H7 (cell line): ENCODE data around the gene MT4. TPM values are rescaled to one million over a fixed set of nuclear protein-coding genes. Genes with fewer than 3 reads are reported as not detected.

Source experiments
- DNase-seq: peaks from one replicate; pipeline ENCODE4 v3.0.0; 2012
- H3K27me3 ChIP-seq: 2 replicates; pipeline ENCODE4 v1.6.0; 2011; ENCODE audit warnings: mild to moderate bottlenecking, low read length; ENCODE audit not compliant: control insufficient read depth, insufficient read depth
- H3K36me3 ChIP-seq: replicated peaks from 2 replicates; pipeline ENCODE4 v1.5.1; 2011; ENCODE audit warnings: low read length; ENCODE audit not compliant: control insufficient read depth, insufficient read depth
- H3K4me3 ChIP-seq: 2 replicates; pipeline ENCODE4 v1.5.1; 2011; ENCODE audit warnings: low read depth, mild to moderate bottlenecking, control low read depth, low read length, moderate library complexity; ENCODE audit not compliant: insufficient read depth
- total RNA-seq: library from RNA; depleted of rRNA; stranded (reverse); fragments of >200 nt; shearing (Covaris generic); gene quantifications from 2 replicates; pipeline ENCODE4 v1.2.3, GENCODE V29; 2014; rRNA removed

The MT4 gene
- total RNA-seq, 1 experiment from 2014 or later, result not detected

DNA sequence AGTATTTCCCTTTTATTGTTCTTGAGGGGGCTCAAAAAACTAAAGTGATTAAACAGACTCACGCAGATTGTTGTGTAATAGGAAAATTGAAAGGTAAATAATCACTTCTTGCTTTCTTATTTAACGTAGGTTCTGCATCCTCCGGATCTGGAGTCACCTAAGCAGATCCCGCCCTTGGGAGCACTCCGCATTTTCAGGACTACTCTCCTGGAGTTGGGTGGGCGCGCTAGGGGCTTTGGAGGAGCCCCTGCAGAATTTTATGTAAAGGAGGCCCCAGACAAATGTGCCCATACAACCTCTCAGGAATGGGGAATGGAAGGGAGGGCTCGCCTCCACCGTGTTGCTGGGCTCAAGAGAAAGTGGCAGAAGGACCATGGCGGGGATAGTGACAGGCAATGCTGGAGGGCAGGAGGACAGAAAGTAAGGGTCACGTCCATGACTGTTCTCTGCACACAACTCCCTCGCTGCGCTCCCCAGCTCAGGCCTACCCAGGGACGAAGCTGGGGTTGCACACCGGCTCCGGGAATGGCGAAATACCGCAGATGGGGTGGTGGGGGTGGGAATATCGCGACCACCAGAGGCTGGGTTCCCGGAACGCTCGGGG is 51.8 kb downstream of the MT4 start:
- no peak for DNase-seq
- Histone ChIP-seq H3K36me3 (no peaks in the 10 kb centered on the region), H3K4me3 (peak overlapping the region; percentile 53), H3K27me3 (peaks cover 50% of the 10 kb centered on the region)

DNA sequence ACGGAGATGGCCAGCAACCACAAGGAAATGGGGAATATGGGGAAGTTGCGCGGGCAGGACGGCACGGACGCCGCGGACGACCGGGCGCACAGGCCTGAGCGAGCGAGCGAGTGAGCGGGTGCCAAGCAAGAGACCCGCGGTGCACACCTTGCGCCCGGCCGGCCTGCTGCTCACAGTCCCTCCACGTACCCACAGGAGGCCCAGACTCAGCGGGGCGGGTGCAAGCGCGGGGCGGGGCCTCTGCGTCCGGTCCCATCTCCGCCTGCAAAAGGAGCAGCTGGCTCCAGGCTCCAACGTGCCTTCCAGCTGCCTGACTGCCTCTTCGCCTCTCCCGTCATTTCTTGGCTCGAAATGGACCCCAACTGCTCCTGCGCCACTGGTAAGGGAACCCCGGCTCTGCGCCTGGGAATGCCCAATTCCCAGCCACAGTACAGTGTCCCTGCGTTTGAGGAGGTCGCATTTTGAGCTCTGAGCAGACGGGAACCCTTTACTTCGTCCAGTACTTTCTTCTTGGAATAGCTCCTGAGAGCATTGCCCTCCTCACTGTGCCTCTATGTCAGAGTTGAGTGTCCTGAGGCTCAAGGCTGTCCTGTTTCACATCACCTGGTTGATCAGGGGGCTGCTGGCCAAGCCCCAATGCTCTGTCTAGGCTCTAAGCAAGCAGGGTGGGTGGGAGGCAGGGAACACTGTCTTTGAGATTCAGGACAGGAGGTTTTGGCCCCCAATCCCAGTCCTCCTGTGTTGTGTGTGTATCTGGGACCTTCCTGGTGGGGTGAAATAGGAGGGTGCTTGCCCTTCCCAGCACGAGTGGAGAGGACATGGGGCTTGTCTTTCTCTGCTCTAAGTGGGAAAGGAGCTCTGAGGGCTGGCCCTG is 52.6 kb downstream of the MT4 start:
- peak; percentile 74 for DNase-seq

DNA sequence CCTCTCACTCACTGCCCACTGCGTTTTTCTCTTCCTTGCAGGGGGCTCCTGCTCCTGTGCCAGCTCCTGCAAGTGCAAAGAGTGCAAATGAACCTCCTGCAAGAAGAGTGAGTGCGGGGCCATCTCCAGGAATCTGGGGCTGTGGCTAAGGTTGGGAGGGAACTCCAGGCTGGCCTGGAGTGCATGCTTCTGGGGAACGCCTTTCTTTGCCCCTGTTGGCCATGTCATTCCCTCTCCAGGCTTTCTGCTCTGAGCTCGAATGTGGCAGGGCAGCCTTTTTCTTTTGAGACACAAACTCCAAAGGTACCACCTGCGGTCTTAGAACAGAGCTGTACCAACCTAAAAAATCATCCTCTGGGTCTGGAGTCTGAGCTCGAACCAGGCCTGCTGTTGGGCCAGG is 53.3 kb downstream of the MT4 start:
- H3K27me3 ChIP-seq, result peaks cover 54% of the 10 kb centered on the region
- no peak for DNase-seq
- H3K4me3 ChIP-seq, result no peak overlapping the region
- H3K36me3 ChIP-seq, result no peaks in the 10 kb centered on the region

More for the DNA sequence above, 52.6 kb downstream of the MT4 start:
- Histone ChIP-seq H3K27me3 (peaks cover 50% of the 10 kb centered on the region), H3K36me3 (no peaks in the 10 kb centered on the region), H3K4me3 (peak overlapping the region; percentile 53)

Other genes with a start within 250 kb of the MT4 start
- gene AMFR, start 139.5 kb upstream of the MT4 start, total RNA-seq, result 83.1 and 91.1 TPM in 2 replicates
- gene NUDT21, start 113.7 kb upstream of the MT4 start, total RNA-seq, result 158 and 160 TPM in 2 replicates
- 70.2 and 74.1 TPM in 2 replicates for gene OGFOD1, start 113.5 kb upstream of the MT4 start, total RNA-seq
- 22.2 and 38.8 TPM in 2 replicates for gene BBS2, start 45.0 kb upstream of the MT4 start, total RNA-seq
- 0.31 TPM in 1 of 2 replicates, not detected in the other for gene MT3, start 24.5 kb downstream of the MT4 start, total RNA-seq
- 31.9 and 36.9 TPM in 2 replicates for gene MT2A, start 43.5 kb downstream of the MT4 start, total RNA-seq
- 22.3 and 35.8 TPM in 2 replicates for gene MT1E, start 60.7 kb downstream of the MT4 start, total RNA-seq
- 0.80 and 0.81 TPM in 2 replicates for gene MT1M, start 67.6 kb downstream of the MT4 start, total RNA-seq
- gene MT1A, start 73.6 kb downstream of the MT4 start, total RNA-seq, result 1.1 TPM in 1 of 2 replicates, not detected in the other
- not detected in 2 replicates for gene MT1B, start 86.8 kb downstream of the MT4 start, total RNA-seq
- 11.8 and 13.4 TPM in 2 replicates for gene MT1F, start 92.9 kb downstream of the MT4 start, total RNA-seq
- gene MT1G, start 103.0 kb downstream of the MT4 start, total RNA-seq, result 20.3 and 38.1 TPM in 2 replicates
- gene MT1H, start 104.7 kb downstream of the MT4 start, total RNA-seq, result 3.0 and 3.8 TPM in 2 replicates
- gene MT1X, start 117.4 kb downstream of the MT4 start, total RNA-seq, result 138 and 157 TPM in 2 replicates
- 133 and 144 TPM in 2 replicates for gene NUP93, start 165.1 kb downstream of the MT4 start, total RNA-seq